ENCODE measurements around the gene CIB2.

The CIB2 gene

GRCh38 chr15:78064544-78064943 lies 66.7 kb downstream of the CIB2 start:
- DNase-seq, result no peak

- DNase-seq, result no peak
These were observed 67.3 kb downstream of the CIB2 start for GRCh38 chr15:78063970-78064385.

GRCh38 chr15:78063217-78063616 lies 68.0 kb downstream of the CIB2 start:
- DNase-seq, result no peak

- peak in 1 of 2 experiments; percentile 63 for DNase-seq
These were observed 69.2 kb downstream of the CIB2 start for GRCh38 chr15:78061963-78062427.

- no peak for DNase-seq
These were observed 71.0 kb downstream of the CIB2 start for GRCh38 chr15:78060232-78060631.

- DNase-seq, result no peak
These were observed 72.0 kb downstream of the CIB2 start for GRCh38 chr15:78059110-78059839.

- no peak for DNase-seq
These were observed 72.8 kb downstream of the CIB2 start for GRCh38 chr15:78058401-78058935.

GRCh38 chr15:78057803-78058202 lies 73.4 kb downstream of the CIB2 start:
- no peak for DNase-seq

GRCh38 chr15:78056714-78057269 lies 74.5 kb downstream of the CIB2 start:
- DNase-seq, result peak in 1 of 2 experiments; percentile 43

- DNase-seq, result no peak
These were observed 75.1 kb downstream of the CIB2 start for GRCh38 chr15:78055919-78056713.

GRCh38 chr15:78054966-78055365 lies 76.3 kb downstream of the CIB2 start:
- no peak for DNase-seq

All from stimulated activated CD4-positive, alpha-beta T cell treated with anti-CD3 and anti-CD28 coated beads, Interleukin-4, amount 100 ng/mL, for 4 hours (primary cell).